Measurements from ENCODE around the gene PBRM1.

The PBRM1 gene

DNA sequence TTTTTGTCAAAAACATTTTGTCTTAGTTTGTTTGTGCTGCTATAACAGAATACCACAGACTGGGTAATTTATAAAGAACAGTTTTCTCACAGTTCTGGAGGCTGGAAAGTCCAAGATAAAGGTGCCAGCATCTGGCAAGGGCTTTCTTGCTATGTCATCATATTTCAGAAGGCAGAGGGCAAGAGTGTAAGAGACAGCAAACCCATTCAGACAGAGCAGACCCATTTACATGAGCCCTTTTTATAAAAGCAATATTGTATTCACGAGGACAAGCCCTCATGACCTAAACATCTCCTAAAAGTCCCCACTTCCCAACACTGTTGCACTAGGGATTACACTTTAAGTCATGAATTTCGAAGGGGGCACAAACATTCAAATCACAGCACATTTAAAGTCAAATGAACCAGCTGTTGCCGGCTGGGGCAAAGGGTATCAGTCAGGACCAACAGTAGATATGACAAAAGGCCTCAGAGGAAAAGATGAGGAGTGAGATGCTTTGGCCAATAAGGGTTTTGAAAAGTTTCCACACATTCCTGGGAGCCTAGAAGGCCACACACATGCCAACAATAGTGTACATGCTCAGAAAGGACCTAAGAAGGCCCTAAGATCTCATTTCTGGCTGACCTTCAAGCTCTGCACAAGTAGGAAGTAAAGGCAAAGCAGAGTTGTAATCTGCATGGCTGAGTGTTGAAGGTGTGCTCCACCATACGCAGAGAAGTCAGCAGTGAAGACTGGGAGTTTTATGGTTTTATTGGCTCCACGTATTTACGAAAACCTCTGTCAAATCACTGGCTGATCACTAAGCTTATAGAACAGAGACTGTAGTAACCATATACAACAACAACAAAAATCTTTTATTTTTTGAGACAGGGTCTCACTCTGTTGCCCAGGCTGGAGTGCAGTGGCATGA lies 111.4 kb downstream of the PBRM1 start:
- DNase-seq (ENCODE audit: low spot score), result peak; percentile 16

- DNase-seq (ENCODE audit: low spot score), result no peak
Observed at GRCh38 chr3:52572221-52572620, 113.5 kb downstream of the PBRM1 start.

DNA sequence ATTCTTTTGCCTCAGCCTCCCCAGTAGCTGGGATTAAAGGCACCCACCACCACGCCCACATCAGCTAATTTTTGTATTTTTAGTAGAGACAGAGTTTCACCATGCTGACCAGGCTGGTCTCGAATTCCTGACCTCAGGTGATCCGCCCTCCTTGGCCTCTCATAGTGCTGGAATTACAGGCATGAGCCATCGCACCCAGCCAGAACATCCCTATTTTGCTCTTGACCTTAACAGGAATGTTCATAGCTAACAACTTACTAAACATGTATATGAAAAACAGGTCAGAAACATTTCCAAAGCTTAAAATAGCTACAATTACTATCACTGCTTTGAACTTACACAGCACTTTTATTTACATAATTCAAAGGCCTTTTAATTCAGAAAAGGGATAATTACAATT lies 115.6 kb downstream of the PBRM1 start:
- DNase-seq (ENCODE audit: low spot score), result no peak

DNA sequence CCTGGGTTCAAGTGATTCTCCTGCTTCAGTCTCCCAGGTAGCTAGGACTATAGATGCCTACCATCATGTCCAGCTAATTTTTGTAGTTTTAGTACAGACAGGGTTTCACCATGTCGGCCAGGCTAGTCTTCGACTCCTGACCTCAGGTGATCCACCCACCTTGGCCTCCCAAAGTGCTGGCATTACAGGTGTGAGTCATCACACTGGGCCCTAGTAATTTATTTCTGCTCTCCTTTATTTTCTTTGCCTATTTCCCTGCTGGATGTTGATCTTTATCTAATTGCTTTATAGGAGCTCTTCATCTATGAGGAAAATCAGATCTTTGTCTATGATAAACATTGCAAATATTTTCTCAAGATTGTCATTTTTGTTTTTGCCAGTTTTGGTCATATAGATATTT lies 117.6 kb downstream of the PBRM1 start:
- no peak for DNase-seq (ENCODE audit: low spot score)

GRCh38 chr3:52563984-52564383 lies 121.7 kb downstream of the PBRM1 start:
- no peak for DNase-seq (ENCODE audit: low spot score)

- DNase-seq (ENCODE audit: low spot score), result no peak
Observed at GRCh38 chr3:52561028-52561747, 124.5 kb downstream of the PBRM1 start.

GRCh38 chr3:52558436-52558835 lies 127.3 kb downstream of the PBRM1 start:
- DNase-seq (ENCODE audit: low spot score), result no peak

DNA sequence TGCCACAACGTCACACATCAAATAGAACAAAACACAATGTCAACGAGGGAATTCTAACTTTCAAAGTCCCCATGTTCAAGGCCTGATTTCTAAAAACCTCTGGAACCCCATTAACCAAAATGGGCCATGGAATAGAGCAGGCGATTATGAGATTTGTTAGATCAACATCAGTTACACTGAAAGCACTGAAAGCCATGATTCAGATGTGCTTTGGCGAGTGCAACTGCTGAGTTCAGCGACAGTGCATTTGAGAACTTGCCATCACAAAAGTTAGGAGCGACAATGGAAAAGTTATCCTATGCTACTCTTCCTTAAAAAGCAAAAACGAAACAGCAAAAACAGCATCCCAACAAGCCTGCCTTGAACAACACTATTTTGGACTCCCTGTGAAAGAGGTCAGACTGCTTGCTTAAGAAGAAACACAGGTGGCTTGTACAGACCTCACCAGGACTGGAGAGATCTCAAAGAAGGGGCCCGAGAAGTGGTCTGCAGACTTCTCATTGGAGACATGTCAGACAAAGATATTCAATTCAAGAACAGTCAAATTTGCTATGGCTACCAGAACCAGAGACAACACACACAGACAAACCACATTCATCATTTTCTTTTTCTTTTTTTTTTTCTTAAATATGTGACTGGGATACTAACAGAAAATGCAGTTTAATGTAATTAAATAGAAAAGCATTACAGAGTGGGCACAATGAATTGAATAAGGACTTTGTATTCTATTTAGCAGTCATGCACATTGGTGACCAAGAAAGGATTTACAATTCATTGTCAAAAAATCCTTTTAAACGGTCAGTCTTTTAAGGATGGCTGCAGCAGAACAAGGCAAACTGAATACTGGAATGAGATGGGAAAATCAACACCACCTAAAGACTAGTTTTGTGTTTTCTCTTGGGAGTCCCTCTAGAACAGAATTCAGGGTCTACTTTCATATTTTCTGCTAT lies 128.4 kb downstream of the PBRM1 start:
- DNase-seq (ENCODE audit: low spot score), result no peak

DNA sequence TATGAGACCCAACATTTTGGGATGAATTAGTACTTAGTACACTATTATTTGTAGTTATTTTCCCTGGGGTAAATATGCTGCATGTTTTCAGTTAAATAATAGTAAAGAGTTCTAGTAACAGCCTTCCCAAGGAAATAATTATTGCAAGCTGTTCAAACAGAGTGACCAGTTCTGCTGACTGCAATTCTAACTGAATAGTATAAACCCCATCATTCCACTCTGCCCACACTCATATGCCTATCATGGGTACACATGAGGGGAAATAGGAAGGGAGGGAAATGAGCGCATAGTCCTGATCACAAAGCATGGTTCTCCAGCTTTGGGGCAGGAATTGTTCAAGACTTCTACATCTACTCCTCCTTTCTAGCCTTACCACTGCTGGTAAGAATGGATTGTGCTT lies 130.7 kb downstream of the PBRM1 start:
- no peak for DNase-seq (ENCODE audit: low spot score)

- DNase-seq (ENCODE audit: low spot score), result no peak
Observed at GRCh38 chr3:52554026-52554755, 131.5 kb downstream of the PBRM1 start.

- no peak for DNase-seq (ENCODE audit: low spot score)
Observed at GRCh38 chr3:52552089-52552488, 133.6 kb downstream of the PBRM1 start.

GRCh38 chr3:52551118-52551517 lies 134.6 kb downstream of the PBRM1 start:
- DNase-seq (ENCODE audit: low spot score), result no peak

- DNase-seq (ENCODE audit: low spot score), result no peak
Observed at GRCh38 chr3:52547143-52547542, 138.6 kb downstream of the PBRM1 start.

DNA sequence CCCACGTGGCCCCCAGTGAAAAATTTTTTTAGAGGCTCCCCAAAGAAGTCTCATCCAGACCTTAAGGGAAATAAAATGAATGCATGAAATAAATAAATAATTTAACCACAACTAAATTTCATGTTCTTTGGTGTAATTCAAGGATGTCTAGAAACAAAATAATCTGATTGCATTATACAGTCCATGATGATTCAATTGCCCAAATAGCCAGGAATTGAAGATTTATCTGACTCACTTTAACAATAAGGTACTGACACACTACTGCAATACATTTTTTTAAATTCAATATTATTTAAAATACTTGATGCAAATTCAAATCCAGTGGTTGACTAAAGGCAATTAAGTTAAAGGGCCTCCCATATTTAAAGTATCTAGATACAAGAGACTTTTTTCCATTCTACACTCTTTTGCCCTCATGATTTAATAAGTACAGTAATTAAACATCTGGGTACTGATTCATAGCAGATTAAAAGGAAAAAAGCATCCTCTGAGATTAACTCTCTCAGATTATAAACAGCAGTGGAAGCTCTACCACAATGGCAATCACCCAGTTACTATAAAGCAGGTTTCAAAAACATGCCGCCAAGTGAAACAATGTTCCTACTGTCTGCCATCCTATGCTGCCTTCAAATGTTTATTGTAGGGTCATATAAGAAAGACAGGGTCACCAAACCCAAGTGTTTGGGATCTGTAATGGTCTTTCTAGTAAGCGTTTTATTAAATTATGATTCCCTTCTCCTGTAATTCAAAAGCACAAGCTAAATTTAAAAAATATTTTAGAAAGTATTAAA lies 139.4 kb downstream of the PBRM1 start:
- no peak for DNase-seq (ENCODE audit: low spot score)

- no peak for DNase-seq (ENCODE audit: low spot score)
Observed at GRCh38 chr3:52544937-52545336, 140.8 kb downstream of the PBRM1 start.

DNA sequence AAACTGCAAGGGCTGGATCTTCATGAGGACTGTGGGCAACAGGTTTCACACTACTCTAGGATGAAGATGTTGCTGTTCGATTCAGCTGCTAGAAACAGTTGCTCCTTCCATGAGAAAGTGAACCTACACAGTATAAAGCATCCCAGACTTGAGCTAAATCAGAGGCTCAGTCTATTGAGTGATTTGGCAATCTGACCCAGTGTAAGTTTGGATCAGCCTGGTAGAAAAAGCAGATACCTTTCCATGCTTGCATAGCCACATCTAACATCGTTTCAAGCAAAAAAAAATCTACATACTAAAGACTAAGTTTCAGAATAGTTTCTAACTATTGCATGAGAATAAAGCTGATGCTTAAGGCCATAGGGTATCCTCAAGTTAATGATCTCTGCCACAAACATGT lies 144.7 kb downstream of the PBRM1 start:
- no peak for DNase-seq (ENCODE audit: low spot score)

- DNase-seq (ENCODE audit: low spot score), result no peak
Observed at GRCh38 chr3:52539010-52539653, 146.6 kb downstream of the PBRM1 start.

DNA sequence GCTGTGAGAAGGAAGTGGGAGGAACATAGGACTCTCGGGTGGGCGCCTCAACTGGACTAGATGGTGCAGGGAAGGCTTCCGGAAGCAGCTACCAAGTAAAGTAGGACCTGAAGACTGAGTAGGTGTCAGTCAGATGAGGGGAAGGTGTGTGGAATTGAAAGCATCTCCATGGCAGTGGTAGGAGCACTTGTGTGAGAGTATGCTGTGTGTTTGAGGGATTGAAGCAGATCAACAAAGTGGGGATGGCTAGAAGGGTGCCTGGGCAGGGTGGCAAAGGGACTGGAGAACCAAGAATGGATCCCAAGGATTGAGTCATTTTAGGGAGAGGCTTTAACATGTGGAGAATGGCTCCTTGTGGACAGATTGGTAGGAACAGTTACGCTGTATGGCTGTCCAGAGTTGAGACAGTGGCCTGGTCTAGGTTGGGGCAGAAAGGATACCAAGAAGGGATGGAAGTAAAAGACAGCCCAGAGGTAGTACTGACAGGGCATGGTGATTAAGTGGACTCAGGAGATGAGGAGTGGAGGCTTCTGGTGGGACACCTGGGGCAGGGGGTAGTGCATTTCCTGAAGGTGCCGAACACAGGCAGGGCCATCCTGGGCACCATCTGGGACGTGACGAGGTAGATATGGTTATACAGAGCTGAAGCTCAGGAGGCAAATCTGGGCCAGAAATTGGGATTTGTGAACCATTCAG lies 147.8 kb downstream of the PBRM1 start:
- no peak for DNase-seq (ENCODE audit: low spot score)

DNA sequence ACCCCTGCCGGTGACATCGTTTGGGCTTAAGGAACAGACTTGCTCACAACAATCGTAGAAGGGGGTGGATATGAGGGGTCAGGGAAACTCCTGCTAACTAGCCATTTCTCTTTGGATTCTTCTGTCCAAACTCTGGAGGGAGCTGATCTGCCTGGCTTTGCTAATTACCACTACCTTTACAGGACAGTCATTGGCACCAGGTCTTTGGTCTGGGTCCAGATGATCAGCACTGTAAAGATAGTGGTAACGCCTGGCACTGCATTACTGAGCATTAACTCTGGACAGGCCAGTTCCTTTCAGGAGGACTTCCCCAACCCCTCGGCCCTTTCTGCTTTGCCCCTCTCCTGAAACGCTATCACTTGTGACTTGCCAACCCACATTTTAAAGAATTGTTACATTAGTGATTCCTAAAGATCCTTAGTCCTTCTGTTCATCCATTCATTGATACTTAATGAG lies 148.5 kb downstream of the PBRM1 start:
- no peak for DNase-seq (ENCODE audit: low spot score)

Measured in COLO829 (cell line).